Activated CD8-positive, alpha-beta T cell treated with anti-CD3 and anti-CD28 coated beads, Interleukin-2, amount 10 ng/mL, durations not matched to agents 7 days and 5 days (primary cell): ENCODE data around the gene PSEN2. TPM values are rescaled to one million over a fixed set of nuclear protein-coding genes. Genes with fewer than 3 reads are reported as not detected.

ENCODE experiments used
- ATAC-seq: fragments of 150-1000 bp; cut with Tn5 transposase; one replicate; pipeline ENCODE4 v1.10.0; 2021; ENCODE audit warnings: moderate library complexity
- CTCF ChIA-PET: fragments of 350-600 bp; sonication (Branson Sonifier 250); formaldehyde crosslinking; loops from one replicate; lab custom pipeline; 2021; ENCODE audit warnings: antibody characterized with exemption; lab: Charles Lee
- POLR2A ChIA-PET: fragments of 350-600 bp; sonication (Branson Sonifier 250); formaldehyde crosslinking; loops from one replicate; lab custom pipeline; 2021; ENCODE audit warnings: antibody characterized with exemption; lab: Charles Lee
- DNase-seq: peaks from one replicate; pipeline ENCODE4 v3.0.0-alpha.2; 2020
- H3K27ac Mint-ChIP-seq: one replicate; pipeline ENCODE4 v1.8.0; 2021; ENCODE audit warnings: mild to moderate bottlenecking, mixed read lengths
- H3K27me3 Mint-ChIP-seq: one replicate; pipeline ENCODE4 v1.8.0; 2021; ENCODE audit warnings: low read depth, mixed read lengths
- H3K36me3 Mint-ChIP-seq: one replicate; pipeline ENCODE4 v1.8.0; 2021; ENCODE audit warnings: low read depth, mixed read lengths
- H3K4me1 Mint-ChIP-seq: one replicate; pipeline ENCODE4 v1.8.0; 2021; ENCODE audit warnings: low read depth, mixed read lengths
- H3K4me3 Mint-ChIP-seq: one replicate; pipeline ENCODE4 v1.8.0; 2021; ENCODE audit warnings: mild to moderate bottlenecking, mixed read lengths
- H3K9me3 Mint-ChIP-seq: one replicate; pipeline ENCODE4 v1.8.0; 2022; ENCODE audit warnings: mixed read lengths; ENCODE audit not compliant: insufficient read depth
- total RNA-seq, 2 experiments: library from RNA; stranded (reverse); gene quantifications; one replicate each; pipeline ENCODE4 v1.2.3, GENCODE V29; 2021

Gene PSEN2
- 1 to 10 TPM; 3.0 to 3.6 TPM for total RNA-seq

- Mint-ChIP-seq H3K4me1 (peaks cover 11% of the 10 kb centered on the region), H3K9me3 (no peaks in the 10 kb centered on the region), H3K27ac (peak within 1 kb of the TSS; percentile 56), H3K36me3 (no peaks in the 10 kb centered on the region), H3K4me3 (peak within 1 kb of the TSS; percentile 75), H3K27me3 (peaks cover 23% of the 10 kb centered on the region)
- peak; percentile 66 for DNase-seq
- POLR2A ChIA-PET: interaction anchor here (2.1 kb wide), 1 partner anchor 12 kb away, joined by 10 read pairs; no protein-coding TSS in a partner anchor
- CTCF ChIA-PET: interaction anchor here (1.3 kb wide), 1 partner anchor 12 kb away, joined by 5 read pairs; no protein-coding TSS in a partner anchor
- ATAC-seq: peak; percentile 95
These were observed at the start of gene PSEN2 for GRCh38 chr1:226870401-226871279. Gene PSEN2 (plus strand): TSS chr1:226870616. CDS start chr1:226881908, 11,292 bp downstream.

GRCh38 chr1:226820941-226821718 lies 49.3 kb upstream of the PSEN2 start:
- ChIA-PET CTCF (no interaction called here), POLR2A (no interaction called here)
- H3K9me3 Mint-ChIP-seq: no peaks in the 10 kb centered on the region
- H3K4me1 Mint-ChIP-seq: no peaks in the 10 kb centered on the region
- H3K27ac Mint-ChIP-seq: no peak overlapping the region
- H3K4me3 Mint-ChIP-seq: no peak overlapping the region
- H3K27me3 Mint-ChIP-seq: no peaks in the 10 kb centered on the region
- H3K36me3 Mint-ChIP-seq: no peaks in the 10 kb centered on the region
- no peak for DNase-seq
- ATAC-seq: no peak

GRCh38 chr1:226821719-226822085 lies 48.7 kb upstream of the PSEN2 start:
- Mint-ChIP-seq H3K4me3 (no peak overlapping the region), H3K9me3 (no peaks in the 10 kb centered on the region), H3K4me1 (no peaks in the 10 kb centered on the region), H3K27ac (no peak overlapping the region), H3K27me3 (no peaks in the 10 kb centered on the region), H3K36me3 (no peaks in the 10 kb centered on the region)
- CTCF ChIA-PET: no interaction called here
- no peak for DNase-seq
- POLR2A ChIA-PET: interaction anchor here (0.6 kb wide), 1 partner anchor 404 kb away, joined by 3 read pairs; no protein-coding TSS in a partner anchor
- no peak for ATAC-seq

- no peaks in the 10 kb centered on the region for H3K9me3 Mint-ChIP-seq
- no peak overlapping the region for H3K27ac Mint-ChIP-seq
- POLR2A ChIA-PET: no interaction called here
These were observed 46.8 kb upstream of the PSEN2 start for GRCh38 chr1:226823643-226824042.

GRCh38 chr1:226825037-226825745 lies 45.2 kb upstream of the PSEN2 start:
- DNase-seq: no peak

More at GRCh38 chr1:226823643-226824042, 46.8 kb upstream of the PSEN2 start:
- CTCF ChIA-PET: interaction anchor here (0.7 to 7.5 kb wide), 5 partner anchors 15 to 197 kb away, joined by 3 to 71 read pairs (median 4); no protein-coding TSS in a partner anchor
- Mint-ChIP-seq H3K4me1 (peaks cover 14% of the 10 kb centered on the region), H3K4me3 (no peak overlapping the region), H3K27me3 (no peaks in the 10 kb centered on the region), H3K36me3 (no peaks in the 10 kb centered on the region)
- no peak for ATAC-seq
- no peak for DNase-seq

GRCh38 chr1:226825746-226826100 lies 44.7 kb upstream of the PSEN2 start:
- H3K4me3 Mint-ChIP-seq: no peak overlapping the region
- no peak for DNase-seq
- ATAC-seq: no peak
- H3K9me3 Mint-ChIP-seq: no peaks in the 10 kb centered on the region
- no peaks in the 10 kb centered on the region for H3K36me3 Mint-ChIP-seq
- POLR2A ChIA-PET: interaction anchor here (1.1 kb wide), 1 partner anchor 136 kb away, joined by 3 read pairs; no protein-coding TSS in a partner anchor
- peaks cover 14% of the 10 kb centered on the region for H3K4me1 Mint-ChIP-seq
- H3K27ac Mint-ChIP-seq: no peak overlapping the region
- CTCF ChIA-PET: interaction anchor here (1.2 to 7.5 kb wide), 3 partner anchors 191 to 199 kb away, joined by 3 to 71 read pairs (median 7); no protein-coding TSS in a partner anchor
- peaks cover under 1% of the 10 kb centered on the region for H3K27me3 Mint-ChIP-seq

More at GRCh38 chr1:226825037-226825745, 45.2 kb upstream of the PSEN2 start:
- Mint-ChIP-seq H3K9me3 (no peaks in the 10 kb centered on the region), H3K27me3 (no peaks in the 10 kb centered on the region), H3K27ac (no peak overlapping the region), H3K36me3 (no peaks in the 10 kb centered on the region), H3K4me3 (no peak overlapping the region), H3K4me1 (peaks cover 14% of the 10 kb centered on the region)
- CTCF ChIA-PET: interaction anchor here (1.2 to 7.5 kb wide), 3 partner anchors 191 to 199 kb away, joined by 3 to 71 read pairs (median 7); no protein-coding TSS in a partner anchor
- ATAC-seq: no peak
- POLR2A ChIA-PET: no interaction called here

- Mint-ChIP-seq H3K4me3 (no peak overlapping the region), H3K9me3 (no peaks in the 10 kb centered on the region), H3K4me1 (peaks cover 14% of the 10 kb centered on the region), H3K36me3 (no peaks in the 10 kb centered on the region), H3K27me3 (peaks cover 3% of the 10 kb centered on the region), H3K27ac (peak overlapping the region; percentile 91)
- DNase-seq (no peak), ATAC-seq (no peak)
- ChIA-PET CTCF (interaction anchor here (0.9 to 7.5 kb wide), 12 partner anchors 31 to 200 kb away, joined by 3 to 71 read pairs (median 4); no protein-coding TSS in a partner anchor), POLR2A (interaction anchor here (1.1 to 1.7 kb wide), 3 partner anchors 87 to 193 kb away, joined by 3 to 5 read pairs (median 4); no protein-coding TSS in a partner anchor)
These were observed 43.7 kb upstream of the PSEN2 start for GRCh38 chr1:226826479-226827261.

GRCh38 chr1:226827458-226827857 lies 43.0 kb upstream of the PSEN2 start:
- DNase-seq (no peak), ATAC-seq (no peak)
- Mint-ChIP-seq H3K27me3 (peaks cover 3% of the 10 kb centered on the region), H3K27ac (peak overlapping the region; percentile 91), H3K36me3 (no peaks in the 10 kb centered on the region), H3K9me3 (no peaks in the 10 kb centered on the region), H3K4me1 (peaks cover 14% of the 10 kb centered on the region), H3K4me3 (no peak overlapping the region)
- ChIA-PET CTCF (interaction anchor here (1.0 to 7.5 kb wide), 20 partner anchors 32 to 241 kb away, joined by 3 to 71 read pairs (median 4); partner anchors contain the start of gene ITPKB), POLR2A (interaction anchor here (1.4 to 1.7 kb wide), 2 partner anchors 88 to 194 kb away, joined by 4 to 5 read pairs; no protein-coding TSS in a partner anchor)

GRCh38 chr1:226827968-226828513 lies 42.4 kb upstream of the PSEN2 start:
- DNase-seq: peak; percentile 97
- Mint-ChIP-seq H3K4me3 (peak overlapping the region; percentile 32), H3K4me1 (peaks cover 14% of the 10 kb centered on the region), H3K27ac (peak overlapping the region; percentile 91), H3K9me3 (no peaks in the 10 kb centered on the region), H3K36me3 (no peaks in the 10 kb centered on the region), H3K27me3 (peaks cover 3% of the 10 kb centered on the region)
- ChIA-PET CTCF (interaction anchor here (0.5 to 7.5 kb wide), 24 partner anchors 52 to 242 kb away, joined by 3 to 71 read pairs (median 4); partner anchors contain the start of gene ITPKB), POLR2A (interaction anchor here (0.7 to 1.8 kb wide), 4 partner anchors 90 to 195 kb away, joined by 3 to 4 read pairs (median 4); no protein-coding TSS in a partner anchor)
- peak; percentile 100 for ATAC-seq

GRCh38 chr1:226829105-226829504 lies 41.3 kb upstream of the PSEN2 start:
- Mint-ChIP-seq H3K27me3 (peaks cover 3% of the 10 kb centered on the region), H3K36me3 (no peaks in the 10 kb centered on the region), H3K27ac (no peak overlapping the region), H3K4me1 (peaks cover 14% of the 10 kb centered on the region), H3K9me3 (no peaks in the 10 kb centered on the region), H3K4me3 (no peak overlapping the region)
- POLR2A ChIA-PET: interaction anchor here (1.2 to 1.8 kb wide), 2 partner anchors 91 to 146 kb away, joined by 3 read pairs; no protein-coding TSS in a partner anchor
- DNase-seq (no peak), ATAC-seq (no peak)
- CTCF ChIA-PET: interaction anchor here (1.0 to 7.5 kb wide), 9 partner anchors 32 to 202 kb away, joined by 3 to 71 read pairs (median 4); no protein-coding TSS in a partner anchor
